Raji (cell line): ENCODE results near the gene MCM5.

ENCODE experiments used
- POLR2A ChIP-seq: IDR thresholded peaks from 2 replicates; pipeline ENCODE4 v1.6.1; 2011; ENCODE audit warnings: low read depth, low read length, control low read depth; ENCODE audit not compliant: insufficient read depth

Gene MCM5

DNA sequence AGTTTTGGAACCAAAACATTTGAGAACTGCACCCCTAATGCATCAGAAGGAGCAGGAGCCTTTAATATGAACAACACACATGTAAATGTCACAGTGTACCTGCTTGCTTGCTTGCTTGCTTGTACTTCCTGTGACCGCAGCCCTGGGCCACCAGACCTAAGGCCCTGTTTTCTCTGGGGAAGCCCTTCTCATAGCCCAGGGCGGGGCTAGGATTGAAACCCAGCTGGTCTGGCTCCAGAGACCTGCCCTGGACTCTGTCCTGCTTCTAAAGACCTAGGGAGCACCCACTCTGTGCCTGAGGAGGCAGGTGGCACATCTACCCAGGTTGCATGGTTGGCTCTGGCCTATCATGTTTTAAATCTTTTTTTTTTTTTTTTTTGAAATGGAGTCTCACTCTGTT, 7.6 kb upstream of the MCM5 start:
- TF ChIP-seq POLR2A = no peak

DNA sequence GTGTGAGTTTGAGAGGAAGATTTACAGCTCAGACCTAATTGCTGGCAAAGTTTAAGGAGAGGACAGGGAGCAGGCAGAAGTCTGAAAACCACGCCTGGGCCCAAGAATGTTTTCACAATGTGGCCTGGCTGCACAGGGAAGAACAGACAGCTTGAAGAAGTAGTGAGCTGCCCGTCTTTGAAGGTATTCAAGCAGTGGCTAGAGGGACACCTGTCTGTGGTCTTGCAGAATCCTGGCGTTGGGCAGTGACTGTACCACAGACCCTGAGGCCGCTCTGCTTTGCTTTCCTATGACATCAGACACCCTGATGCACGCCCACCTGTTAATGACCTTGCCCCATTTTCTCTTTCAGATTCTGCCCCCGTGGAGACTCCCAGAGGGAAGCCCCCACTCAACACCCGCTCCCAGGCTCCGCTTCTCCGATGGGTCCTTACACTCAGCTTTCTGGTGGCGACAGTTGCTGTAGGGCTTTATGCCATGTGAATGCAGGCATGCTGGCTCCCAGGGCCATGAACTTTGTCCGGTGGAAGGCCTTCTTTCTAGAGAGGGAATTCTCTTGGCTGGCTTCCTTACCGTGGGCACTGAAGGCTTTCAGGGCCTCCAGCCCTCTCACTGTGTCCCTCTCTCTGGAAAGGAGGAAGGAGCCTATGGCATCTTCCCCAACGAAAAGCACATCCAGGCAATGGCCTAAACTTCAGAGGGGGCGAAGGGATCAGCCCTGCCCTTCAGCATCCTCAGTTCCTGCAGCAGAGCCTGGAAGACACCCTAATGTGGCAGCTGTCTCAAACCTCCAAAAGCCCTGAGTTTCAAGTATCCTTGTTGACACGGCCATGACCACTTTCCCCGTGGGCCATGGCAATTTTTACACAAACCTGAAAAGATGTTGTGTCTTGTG, 6.6 kb upstream of the MCM5 start:
- TF ChIP-seq POLR2A = no peak

DNA sequence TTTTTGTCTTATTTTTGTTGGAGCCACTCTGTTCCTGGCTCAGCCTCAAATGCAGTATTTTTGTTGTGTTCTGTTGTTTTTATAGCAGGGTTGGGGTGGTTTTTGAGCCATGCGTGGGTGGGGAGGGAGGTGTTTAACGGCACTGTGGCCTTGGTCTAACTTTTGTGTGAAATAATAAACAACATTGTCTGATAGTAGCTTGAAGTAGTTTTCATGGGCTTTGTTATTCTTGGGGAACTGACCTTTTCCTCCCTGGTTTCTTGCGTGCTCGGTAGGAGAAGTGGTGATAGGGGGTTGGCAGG, 6.0 kb upstream of the MCM5 start:
- TF ChIP-seq POLR2A = no peak

DNA sequence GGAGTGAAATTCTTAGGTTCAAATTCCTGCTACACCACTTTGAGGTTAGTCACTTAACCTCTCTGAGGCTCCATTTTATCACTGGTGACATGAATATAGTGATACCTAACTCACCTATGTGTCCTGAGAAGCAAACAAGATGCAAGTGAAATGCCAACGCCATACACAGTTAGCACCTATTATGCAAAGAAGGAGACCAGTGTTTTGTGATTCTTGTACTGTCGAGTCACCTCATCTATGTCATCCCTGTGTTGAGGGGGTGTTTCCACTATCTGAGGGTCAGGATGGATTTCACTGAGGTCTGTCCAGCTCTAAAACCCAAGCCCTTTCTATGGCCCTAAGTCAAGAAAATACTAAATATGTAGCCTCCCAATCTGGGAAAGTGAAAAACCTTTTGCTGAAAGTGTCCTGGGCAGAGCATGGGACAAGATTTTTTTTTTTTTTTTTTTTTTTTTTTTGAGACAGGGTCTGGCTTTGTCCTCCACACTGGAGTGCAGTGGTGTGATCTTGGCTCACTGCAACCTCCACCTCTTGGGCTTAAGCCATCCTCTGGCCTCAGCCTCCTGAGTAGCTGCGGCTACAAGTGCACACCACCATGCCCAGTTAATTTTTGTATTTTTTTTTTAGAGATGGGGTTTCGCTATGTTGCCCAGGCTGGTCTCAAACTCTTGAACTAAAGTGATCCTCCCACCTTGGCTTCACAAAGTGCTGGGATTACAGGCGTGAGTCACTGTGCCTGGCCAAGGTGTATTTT, 5.0 kb upstream of the MCM5 start:
- no peak for TF ChIP-seq POLR2A

DNA sequence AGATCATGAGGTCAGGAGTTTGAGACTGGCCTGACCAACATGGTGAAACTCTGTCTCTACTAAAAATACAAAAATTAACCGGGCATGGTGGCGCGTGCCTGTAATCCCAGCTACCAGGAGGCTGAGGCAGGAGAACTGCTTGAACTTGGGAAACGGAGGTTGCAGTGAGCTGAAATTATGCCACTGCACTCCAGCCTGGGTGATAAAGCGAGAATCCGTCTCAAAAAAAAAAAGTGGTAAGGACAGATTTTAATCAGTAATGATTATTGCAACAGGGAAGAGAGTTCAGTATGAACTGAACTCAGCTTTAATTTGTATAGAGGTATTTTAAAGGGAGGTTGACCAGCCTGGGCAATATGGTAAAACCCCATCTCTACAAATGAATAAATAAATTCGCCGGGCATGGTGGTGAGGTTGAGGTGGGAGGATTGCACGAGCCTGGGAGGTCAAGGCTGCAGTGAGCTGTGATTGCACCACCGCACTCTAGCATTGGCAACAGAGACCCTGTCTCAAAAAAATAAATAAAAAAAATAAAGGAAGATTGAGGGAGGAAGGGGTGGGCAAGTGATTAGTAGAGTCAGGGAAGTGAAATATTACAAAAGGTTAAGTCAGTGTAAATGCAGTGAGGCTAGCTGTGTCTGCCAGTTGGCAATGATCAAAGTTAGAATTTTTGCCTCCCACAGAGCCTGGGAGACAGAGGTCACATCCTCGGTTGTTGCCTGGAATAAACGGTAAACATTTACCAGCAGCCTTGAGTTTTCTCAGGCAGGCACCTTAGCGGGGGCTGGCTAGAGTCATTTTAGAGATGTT, 2.6 kb upstream of the MCM5 start:
- TF ChIP-seq POLR2A = no peak

DNA sequence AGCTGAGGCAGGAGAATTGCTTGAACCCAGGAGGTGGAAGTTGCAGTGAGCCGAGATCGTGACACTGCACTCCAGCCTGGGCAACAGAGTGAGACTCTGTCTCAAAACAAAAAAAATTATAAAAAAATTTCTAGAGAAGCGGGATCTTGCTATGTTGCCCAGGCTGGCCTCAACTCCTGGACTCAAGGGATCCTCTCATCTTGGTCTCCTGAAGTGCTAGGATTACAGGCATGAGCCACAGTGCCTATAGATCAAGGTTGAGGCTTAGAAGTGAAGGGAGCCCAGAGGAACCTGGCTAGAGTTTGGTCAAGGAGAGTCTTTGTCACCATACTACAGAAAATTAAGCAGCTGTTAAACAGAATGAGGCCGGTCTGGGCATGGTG, 1.4 kb upstream of the MCM5 start:
- TF ChIP-seq POLR2A = no peak

DNA sequence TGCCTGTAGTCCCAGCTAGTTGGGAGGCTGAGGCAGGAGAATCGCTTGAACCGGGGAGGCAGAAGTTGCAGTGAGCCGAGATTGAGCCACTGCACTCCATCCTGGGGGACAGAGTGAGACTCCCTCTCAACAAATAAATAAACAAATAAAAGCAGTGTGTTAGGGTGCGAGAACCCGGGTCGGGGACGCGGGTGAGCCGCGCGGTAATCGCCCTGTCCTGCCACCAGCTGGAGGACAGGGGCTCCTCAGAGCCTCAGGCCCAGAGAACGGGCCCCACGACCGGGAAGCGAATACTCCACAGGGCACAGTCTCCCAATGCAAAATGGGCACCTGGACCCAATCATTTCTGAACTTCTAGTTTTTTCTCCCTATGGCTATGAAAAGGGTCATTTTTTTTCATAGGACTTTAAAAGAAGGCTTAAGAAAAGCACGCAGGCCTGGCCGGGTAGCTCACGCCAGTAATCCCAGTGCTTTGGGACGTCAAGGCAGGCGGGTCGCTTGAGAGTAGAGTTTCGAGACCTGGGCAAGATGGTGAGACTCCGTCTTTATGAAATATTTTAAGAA, 744 bp upstream of the MCM5 start:
- no peak for TF ChIP-seq POLR2A

DNA sequence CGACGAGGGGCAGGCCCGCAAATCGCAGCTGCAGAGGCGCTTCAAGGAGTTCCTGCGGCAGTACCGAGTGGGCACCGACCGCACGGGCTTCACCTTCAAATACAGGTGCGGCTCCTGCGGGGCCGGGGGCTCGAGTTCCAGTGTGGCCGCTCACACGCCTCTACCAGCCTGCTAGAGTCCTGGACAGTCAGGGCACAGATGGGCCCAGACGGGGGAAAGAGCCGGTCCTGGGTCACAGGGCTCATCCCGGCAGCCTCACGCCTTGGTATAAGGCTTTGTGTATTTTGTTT, 506 bp downstream of the MCM5 start:
- no peak for TF ChIP-seq POLR2A

DNA sequence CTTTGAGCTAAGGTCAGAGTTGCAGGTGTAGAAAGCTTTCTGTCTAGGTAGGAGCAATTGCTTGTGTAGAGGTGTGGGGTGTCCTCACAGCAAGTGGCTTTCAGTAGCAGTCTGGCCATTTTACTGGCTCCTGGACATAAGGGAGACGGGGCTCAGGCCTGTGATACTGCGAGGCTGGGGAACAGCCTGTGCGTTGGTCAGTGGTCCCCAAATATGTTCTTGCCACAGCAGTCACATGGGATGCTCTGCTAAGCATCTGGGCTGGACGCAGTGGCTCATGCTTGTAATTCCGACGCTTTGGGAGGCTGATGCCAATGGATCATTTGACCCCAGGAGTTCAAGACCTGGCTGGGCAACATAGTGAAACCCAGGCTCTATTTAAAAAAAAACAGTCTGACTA, 1.9 kb downstream of the MCM5 start:
- no peak for TF ChIP-seq POLR2A

DNA sequence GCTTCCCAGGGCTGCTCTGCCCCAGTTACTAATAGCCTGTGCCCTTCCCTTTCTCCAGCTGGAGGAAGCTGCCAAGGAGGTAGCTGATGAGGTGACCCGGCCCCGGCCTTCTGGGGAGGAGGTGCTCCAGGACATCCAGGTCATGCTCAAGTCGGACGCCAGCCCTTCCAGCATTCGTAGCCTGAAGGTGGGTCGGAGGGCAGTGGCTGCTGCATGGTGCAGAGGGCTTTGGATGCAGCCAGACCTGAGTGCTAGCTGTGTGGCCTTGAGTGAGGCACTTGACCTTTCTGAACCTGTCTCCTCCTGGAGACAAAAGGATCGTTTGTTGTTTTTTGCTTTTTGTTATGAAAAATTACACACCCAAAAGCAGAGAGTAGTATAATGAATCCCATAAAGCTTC, 3.4 kb downstream of the MCM5 start:
- TF ChIP-seq POLR2A = no peak

DNA sequence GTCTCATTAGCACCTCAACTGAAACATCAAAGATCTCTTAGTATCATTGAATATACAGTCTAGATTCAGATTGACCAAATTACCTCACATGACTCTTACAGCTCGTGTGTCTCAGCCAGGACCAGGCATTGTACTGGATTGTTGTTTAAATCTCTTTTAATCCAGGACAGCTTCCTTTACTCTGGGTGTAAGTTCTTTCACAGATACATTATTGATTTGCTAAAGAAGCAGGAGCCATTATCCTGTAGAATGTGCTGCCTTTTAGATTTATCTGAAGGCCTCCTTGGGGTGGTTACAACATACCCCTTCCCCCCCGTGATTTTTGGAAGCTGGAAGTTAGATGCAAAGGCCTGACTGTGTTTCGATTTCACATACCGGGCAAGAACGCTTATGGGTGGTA, 4.2 kb downstream of the MCM5 start:
- TF ChIP-seq POLR2A = no peak

DNA sequence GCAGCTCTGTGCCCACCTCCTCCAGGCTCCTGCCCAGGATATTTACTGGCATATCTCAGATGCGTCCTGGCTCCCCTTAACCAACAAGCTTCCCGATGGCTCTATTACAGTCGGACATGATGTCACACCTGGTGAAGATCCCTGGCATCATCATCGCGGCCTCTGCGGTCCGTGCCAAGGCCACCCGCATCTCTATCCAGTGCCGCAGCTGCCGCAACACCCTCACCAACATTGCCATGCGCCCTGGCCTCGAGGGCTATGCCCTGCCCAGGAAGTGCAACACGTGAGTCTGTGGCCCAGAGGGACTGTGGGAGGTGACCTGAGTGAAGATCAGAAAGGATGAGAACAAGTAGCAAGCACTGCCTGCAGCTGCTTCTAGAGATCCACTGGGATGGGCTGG, 6.5 kb downstream of the MCM5 start:
- no peak for TF ChIP-seq POLR2A

DNA sequence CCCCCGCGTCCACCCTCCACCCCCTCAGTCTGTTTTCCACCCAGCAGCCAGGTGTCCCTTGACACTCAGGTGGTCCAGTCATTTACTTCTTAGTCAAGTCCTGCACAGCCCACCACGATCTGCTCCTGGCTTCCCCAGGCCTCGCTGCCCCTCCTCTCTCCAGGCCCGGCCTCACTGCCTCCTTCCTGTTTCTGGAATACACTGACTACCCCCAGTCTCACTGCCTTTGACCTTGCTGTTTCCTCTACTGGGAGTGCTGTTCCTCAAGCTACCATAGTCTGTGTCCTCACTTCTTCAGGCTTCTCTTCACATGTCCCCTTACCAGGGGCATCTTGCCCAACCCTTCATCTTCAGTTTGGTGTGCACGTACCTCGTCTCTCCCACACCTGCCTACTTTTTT, 7.4 kb downstream of the MCM5 start:
- TF ChIP-seq POLR2A = no peak

DNA sequence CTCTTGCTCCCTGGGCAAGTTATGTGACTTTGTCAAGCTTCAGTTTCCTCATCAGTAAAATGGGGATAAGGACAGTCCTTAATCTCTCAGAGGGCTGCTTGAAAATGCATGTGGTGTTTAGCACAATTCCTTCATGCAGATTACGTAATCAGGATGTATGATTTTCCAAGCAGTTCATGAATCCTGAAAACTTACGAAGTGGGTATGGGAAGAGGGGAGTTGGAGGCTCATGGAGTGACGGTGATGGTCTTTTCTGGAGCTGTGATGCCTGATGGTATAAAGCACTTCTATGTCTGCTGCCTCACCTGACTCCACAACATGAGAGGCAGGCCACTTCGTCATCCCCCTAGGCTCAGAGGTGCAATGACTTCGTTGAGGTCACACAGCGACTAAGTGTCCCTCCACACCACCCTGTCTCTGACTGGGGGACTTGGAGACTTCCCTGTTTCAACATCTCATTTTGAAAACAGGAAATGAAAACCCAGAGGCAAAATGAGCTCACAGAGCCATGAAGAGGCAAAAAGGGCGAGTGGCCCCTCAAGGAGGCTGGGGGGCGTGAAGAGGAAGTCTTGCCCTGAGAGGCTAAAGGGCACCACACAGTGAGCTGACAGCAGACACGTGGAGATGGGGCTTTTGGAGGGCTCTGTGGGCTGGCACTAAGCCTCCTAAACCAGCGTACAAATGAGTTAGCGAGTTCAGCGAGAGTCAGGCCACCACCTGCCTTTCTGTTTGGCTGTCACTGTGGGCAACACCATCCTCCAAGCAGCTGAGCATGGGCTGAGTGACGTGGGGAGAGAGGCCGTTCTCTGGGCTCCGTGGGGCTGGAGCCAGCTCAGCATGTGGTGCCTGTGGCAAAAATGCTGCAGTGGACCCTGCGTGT, 10.1 kb downstream of the MCM5 start:
- TF ChIP-seq POLR2A = 0 out of 2 replicates have a peak, but pooled peaks have one; percentile 27

DNA sequence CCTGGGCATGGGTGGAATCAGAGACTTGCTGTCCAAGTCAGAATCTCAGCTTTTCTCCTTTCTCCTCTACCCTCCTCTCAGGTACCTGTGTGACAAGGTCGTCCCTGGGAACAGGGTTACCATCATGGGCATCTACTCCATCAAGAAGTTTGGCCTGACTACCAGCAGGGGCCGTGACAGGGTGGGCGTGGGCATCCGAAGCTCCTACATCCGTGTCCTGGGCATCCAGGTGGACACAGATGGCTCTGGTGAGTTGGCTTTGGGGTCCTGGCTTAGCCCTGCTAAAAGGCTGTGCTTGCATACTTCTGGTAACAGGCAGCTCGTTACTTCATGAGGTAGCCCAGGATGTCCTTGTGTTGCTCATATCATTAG, 10.7 kb downstream of the MCM5 start:
- TF ChIP-seq POLR2A = no peak
